HuH-7.5 (cell line): ENCODE data around the gene C1QL2.

Experiments
- DNase-seq: peaks from one replicate; pipeline ENCODE4 v3.0.0; 2011; ENCODE audit warnings: low spot score

Gene C1QL2

GRCh38 chr2:119158563-119159347 is at the start of gene C1QL2:
TSS of gene C1QL2 (minus strand) at chr2:119158751. CDS start at chr2:119158269, 482 bp downstream.
- DNase-seq: no peak

GRCh38 chr2:119207447-119207846 is 48.9 kb upstream of the C1QL2 start:
- no peak for DNase-seq

DNA sequence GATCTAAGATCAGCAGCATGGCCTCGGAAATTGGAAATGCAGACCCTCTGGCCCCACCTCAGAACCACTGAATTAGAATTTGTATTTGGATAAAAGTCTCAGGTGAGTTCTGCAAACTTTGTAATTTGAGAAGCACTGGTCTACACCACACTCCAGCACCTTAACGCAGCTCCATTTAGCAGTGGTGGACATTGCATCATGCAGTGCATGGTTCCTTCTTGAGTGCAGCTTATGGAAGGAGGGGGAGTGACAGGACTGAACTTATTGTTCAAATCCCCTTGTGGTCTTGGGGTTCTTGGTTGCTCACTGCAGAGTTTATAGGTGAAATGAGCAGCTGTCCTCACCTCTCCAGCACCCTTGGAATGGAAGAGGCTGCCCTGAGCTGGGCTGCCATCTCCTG is 47.6 kb upstream of the C1QL2 start:
- no peak for DNase-seq

GRCh38 chr2:119205001-119205706 is 46.6 kb upstream of the C1QL2 start:
- no peak for DNase-seq

- no peak for DNase-seq
These were observed 46.0 kb upstream of the C1QL2 start for GRCh38 chr2:119204525-119204924.

GRCh38 chr2:119202610-119203310 is 44.2 kb upstream of the C1QL2 start:
- DNase-seq: no peak

- DNase-seq: no peak
These were observed 43.3 kb upstream of the C1QL2 start for GRCh38 chr2:119201815-119202214.

DNA sequence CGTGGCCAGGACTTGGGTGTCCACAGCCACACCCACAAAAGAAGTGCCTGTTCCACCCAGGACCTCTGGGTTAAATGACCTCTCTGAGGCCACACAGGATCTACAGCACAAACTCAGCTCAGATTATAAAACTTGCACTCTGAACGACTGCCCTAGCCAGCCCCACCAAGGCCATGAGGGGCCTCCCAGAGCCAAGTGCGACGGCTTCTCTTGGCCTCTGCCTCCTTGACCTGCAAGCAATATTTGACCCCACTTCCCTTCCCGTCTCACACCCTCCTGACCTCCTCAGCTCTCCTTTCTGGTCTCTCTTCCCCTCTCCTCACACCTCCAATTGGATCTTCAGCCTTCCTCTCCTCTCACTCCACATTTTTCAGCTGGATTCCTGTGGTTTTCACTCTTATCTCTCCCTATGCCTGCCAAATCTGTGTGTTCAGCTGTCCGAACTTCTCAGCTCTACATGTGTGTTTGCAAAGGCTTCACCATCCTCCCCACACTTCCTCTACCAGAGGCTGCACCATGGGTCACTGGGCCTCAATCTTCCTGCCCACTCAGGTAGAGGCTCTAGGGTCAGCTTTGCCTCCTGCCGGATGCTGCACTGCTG is 39.8 kb upstream of the C1QL2 start:
- no peak for DNase-seq

DNA sequence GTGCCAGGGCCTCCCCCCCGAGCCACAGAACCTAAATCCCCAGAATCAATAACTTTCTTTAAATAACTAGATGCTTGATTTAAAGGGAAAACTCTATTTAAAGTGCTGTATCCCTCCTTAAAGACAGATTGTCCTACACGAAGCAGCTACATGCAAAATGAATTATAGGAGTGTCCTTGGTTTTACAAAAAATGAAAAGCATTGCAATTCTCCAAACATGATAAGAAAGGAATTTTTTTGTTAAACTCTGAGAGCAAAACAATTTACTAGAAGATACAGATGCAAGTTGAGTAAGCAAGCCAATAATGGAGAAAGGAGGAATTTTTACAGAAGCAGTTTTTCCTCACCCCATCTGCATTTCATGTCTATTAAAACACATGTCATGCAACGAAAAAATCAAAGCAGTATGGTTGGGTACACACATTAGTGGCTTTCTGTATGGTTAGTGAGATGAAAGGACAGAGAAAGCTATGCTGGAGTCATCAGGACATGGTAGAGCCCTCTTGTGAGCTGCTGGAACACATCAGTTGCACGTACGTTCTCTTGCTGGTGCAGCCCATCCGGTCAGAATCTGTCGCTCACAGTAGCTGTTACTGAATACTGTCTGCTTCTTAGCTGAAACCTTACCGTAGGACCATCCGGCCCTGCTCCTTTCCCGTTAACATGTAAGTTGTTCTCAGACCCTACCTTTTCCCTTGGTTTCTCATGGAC is 39.1 kb upstream of the C1QL2 start:
- no peak for DNase-seq

DNA sequence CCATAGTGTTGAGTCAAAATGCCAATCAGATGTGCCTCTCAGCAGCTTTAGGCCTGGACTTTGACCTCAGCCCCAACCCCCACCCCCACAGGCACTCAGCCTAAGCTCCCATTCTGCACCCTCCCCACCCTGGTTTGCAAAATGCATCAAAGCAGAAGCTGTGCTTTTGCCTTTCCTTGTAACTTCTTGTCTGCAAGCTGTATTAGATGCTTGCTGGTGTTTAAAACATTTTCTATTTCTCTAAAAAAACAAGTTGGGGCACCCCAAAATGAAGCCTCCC is 38.5 kb upstream of the C1QL2 start:
- DNase-seq: no peak

DNA sequence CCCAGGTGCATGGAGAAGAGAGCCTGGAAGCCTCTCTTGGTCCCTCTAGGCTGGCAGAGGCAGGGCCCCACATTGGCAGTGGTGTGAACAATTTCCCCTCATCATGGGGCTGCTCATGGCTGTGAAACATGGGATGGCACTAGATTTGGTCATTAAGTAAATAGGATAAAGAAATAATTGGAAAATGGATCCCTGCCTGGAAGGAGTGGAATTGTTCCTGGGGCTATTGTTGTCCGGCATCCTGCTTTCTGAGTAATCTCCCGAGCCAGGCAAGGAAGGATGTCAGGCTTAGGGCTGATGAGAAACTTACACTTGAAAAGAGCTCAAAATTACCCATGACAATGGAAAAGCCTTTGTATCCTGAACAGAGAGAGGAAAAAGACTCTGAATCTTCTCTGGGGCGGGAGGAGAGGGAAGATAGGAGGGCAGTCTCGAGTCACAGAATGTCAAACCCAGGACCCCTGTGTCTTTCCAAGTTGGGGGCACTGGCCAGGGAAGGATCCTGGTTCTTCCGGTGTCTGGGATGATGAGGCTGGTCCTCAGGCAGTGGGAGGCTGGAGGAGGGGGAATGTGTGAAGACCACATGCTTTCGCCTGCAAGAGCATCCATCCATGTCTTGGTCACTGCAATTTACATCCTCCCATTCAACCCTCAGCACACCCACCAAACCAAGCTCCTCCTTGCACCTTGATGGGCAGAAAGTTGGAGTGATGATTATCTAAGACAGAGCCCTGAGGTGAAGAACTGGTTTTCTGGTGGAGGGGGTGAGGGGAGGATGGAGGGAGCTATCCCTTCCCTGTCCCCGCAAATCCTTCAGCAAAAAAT is 38.0 kb upstream of the C1QL2 start:
- no peak for DNase-seq

DNA sequence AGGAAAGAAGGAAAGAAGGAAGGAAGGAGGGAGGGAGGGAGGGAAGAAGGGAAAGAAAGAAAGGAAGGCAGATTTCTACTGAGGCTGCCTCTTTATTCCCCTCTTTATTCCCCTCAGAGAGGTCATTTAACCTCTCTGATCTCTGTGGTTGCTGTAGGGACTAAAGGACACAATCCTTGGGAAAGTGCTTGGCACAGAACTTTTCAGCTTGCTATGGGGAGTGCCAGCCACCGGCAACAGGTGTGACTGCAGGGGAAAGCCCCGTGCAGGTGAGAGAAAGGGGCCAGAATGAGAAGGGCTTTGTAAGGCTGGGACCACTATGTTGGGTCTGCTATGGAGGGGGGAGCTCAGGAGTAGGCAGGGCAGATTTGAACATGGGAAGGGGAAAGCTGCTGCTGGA is 37.3 kb upstream of the C1QL2 start:
- DNase-seq: no peak

- no peak for DNase-seq
These were observed 36.5 kb upstream of the C1QL2 start for GRCh38 chr2:119195001-119195400.

DNA sequence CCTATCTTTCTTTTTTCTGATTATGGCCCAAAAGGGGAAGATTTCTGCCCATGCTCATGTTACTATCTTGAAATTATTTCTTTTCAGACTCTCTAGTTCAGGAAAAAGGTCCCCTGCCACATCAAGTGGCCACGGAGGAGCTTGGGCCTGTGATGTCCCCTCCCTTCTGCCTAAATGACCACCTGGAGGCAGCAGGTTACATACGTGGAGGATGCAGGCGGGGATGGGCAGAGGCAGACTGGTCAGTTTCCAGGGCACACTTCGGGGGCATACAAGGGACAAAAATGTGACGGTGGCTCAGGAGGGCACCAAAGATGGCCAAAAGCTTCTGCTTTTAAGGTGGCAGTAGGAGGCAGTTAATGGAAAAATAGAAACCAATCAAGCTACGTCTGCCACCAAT is 34.3 kb upstream of the C1QL2 start:
- no peak for DNase-seq

DNA sequence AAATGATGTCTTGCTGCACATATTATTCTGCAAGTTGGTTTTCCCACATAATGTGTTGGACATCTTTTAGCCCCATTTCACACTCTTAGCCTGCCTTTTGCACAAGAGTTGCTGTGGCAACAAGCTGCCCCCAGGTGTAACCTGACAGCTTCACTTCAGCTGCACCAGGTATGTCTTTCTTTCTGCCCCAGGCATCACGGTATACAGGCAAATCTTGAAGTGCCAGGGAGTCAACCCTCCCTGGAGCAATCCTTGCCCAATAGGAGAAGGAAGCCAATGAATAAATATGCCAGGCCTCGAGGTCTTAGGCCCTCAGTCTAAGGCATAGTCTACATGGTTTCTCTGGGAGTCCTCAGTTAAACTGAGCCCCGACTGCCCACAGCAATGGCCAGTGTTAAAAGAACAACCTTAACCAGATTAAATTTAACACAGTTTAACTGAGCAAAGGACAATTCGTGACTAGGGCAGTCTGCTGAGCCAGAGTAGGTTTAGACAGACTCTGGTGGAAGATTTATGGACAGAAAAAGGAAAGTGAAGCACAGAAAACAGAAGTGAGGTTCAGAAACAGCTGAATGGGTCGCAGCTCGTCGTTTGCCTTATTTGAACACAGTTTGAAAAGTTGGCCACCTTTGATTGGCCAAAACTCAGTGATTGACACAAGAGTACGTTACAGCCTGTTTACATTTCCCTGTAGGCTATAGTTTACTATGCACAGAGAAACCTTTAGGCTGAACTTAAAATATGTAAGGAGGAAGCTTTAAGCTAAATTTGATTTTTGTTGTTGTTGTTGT is 32.0 kb upstream of the C1QL2 start:
- no peak for DNase-seq

GRCh38 chr2:119184512-119184911 is 26.0 kb upstream of the C1QL2 start:
- DNase-seq: no peak

GRCh38 chr2:119181791-119182445 is 23.4 kb upstream of the C1QL2 start:
- no peak for DNase-seq

GRCh38 chr2:119181391-119181790 is 22.8 kb upstream of the C1QL2 start:
- no peak for DNase-seq

- no peak for DNase-seq
These were observed 22.3 kb upstream of the C1QL2 start for GRCh38 chr2:119180892-119181291.

- DNase-seq: no peak
These were observed 21.4 kb upstream of the C1QL2 start for GRCh38 chr2:119179991-119180390.
